ENCODE measurements around the gene HCLS1.

Gene HCLS1

GRCh38 chr3:121665488-121665887 lies 4.8 kb upstream of the HCLS1 start:
- no peak for DNase-seq
- H3K4me2 ChIP-seq (ENCODE audit: insufficient read depth, low read length), result no peak overlapping the region
- H3K4me1 ChIP-seq (ENCODE audit: insufficient read depth, low read length), result peaks cover 12% of the 10 kb centered on the region
- TF ChIP-seq EZH2 (IDR thresholded peaks at IDR 0.05; ENCODE audit: borderline replicate concordance, low read depth, low read length, severe bottlenecking), result no peak
- no peak for TF ChIP-seq CTCF (IDR thresholded peaks at IDR 0.05; ENCODE audit: borderline replicate concordance, extremely low read depth, low read length, poor library complexity, severe bottlenecking)
- peaks cover 59% of the 10 kb centered on the region for H3K36me3 ChIP-seq (ENCODE audit: insufficient read depth, low read length)
- peaks cover 2% of the 10 kb centered on the region for H3K79me2 ChIP-seq (ENCODE audit: insufficient read depth, low read length)
- H3K9me3 ChIP-seq (ENCODE audit: insufficient read depth, low read length, severe bottlenecking), result no peaks in the 10 kb centered on the region
- H3K27ac ChIP-seq (ENCODE audit: low read length), result no peak overlapping the region
- no peak overlapping the region for H2AFZ ChIP-seq (ENCODE audit: low read depth, low read length)
- no peak overlapping the region for H3K9ac ChIP-seq (ENCODE audit: low read depth, low read length)
- no peak for ATAC-seq (ENCODE audit: insufficient read depth, low read depth)
- H4K20me1 ChIP-seq (ENCODE audit: insufficient read depth, low read length), result no peaks in the 10 kb centered on the region
- H3K27me3 ChIP-seq (ENCODE audit: insufficient read depth, low read length, poor library complexity), result no peaks in the 10 kb centered on the region
- H3K4me3 ChIP-seq (ENCODE audit: low read depth in 1 of 2, low read length in 2 of 2), result no peak overlapping the region

- peaks cover 31% of the 10 kb centered on the region for H3K4me1 ChIP-seq (ENCODE audit: insufficient read depth, low read length)
- DNase-seq (no peak), ATAC-seq (ENCODE audit: insufficient read depth, low read depth) (no peak)
- H4K20me1 ChIP-seq (ENCODE audit: insufficient read depth, low read length), result no peaks in the 10 kb centered on the region
- peaks cover 24% of the 10 kb centered on the region for H3K79me2 ChIP-seq (ENCODE audit: insufficient read depth, low read length)
- H3K4me3 ChIP-seq (ENCODE audit: low read depth in 1 of 2, low read length in 2 of 2), result no peak overlapping the region
- H3K9ac ChIP-seq (ENCODE audit: low read depth, low read length), result no peak overlapping the region
- H2AFZ ChIP-seq (ENCODE audit: low read depth, low read length), result no peak overlapping the region
- TF ChIP-seq CTCF (IDR thresholded peaks at IDR 0.05; ENCODE audit: borderline replicate concordance, extremely low read depth, low read length, poor library complexity, severe bottlenecking) (no peak), EZH2 (IDR thresholded peaks at IDR 0.05; ENCODE audit: borderline replicate concordance, low read depth, low read length, severe bottlenecking) (no peak)
- H3K9me3 ChIP-seq (ENCODE audit: insufficient read depth, low read length, severe bottlenecking), result no peaks in the 10 kb centered on the region
- H3K36me3 ChIP-seq (ENCODE audit: insufficient read depth, low read length), result peaks cover 55% of the 10 kb centered on the region
- no peaks in the 10 kb centered on the region for H3K27me3 ChIP-seq (ENCODE audit: insufficient read depth, low read length, poor library complexity)
- no peak overlapping the region for H3K27ac ChIP-seq (ENCODE audit: low read length)
- no peak overlapping the region for H3K4me2 ChIP-seq (ENCODE audit: insufficient read depth, low read length)
Measured at GRCh38 chr3:121663171-121663847, 2.6 kb upstream of the HCLS1 start.

GRCh38 chr3:121662742-121663141 lies 2.0 kb upstream of the HCLS1 start:
- Histone ChIP-seq H3K27ac (ENCODE audit: low read length) (no peak overlapping the region), H2AFZ (ENCODE audit: low read depth, low read length) (no peak overlapping the region), H3K9me3 (ENCODE audit: insufficient read depth, low read length, severe bottlenecking) (no peaks in the 10 kb centered on the region), H3K4me2 (ENCODE audit: insufficient read depth, low read length) (no peak overlapping the region), H3K27me3 (ENCODE audit: insufficient read depth, low read length, poor library complexity) (no peaks in the 10 kb centered on the region), H4K20me1 (ENCODE audit: insufficient read depth, low read length) (no peaks in the 10 kb centered on the region), H3K4me1 (ENCODE audit: insufficient read depth, low read length) (peaks cover 37% of the 10 kb centered on the region), H3K79me2 (ENCODE audit: insufficient read depth, low read length) (peaks cover 30% of the 10 kb centered on the region), H3K9ac (ENCODE audit: low read depth, low read length) (no peak overlapping the region), H3K4me3 (ENCODE audit: low read depth in 1 of 2, low read length in 2 of 2) (no peak overlapping the region), H3K36me3 (ENCODE audit: insufficient read depth, low read length) (peaks cover 56% of the 10 kb centered on the region)
- ATAC-seq (ENCODE audit: insufficient read depth, low read depth) (no peak), DNase-seq (no peak)
- TF ChIP-seq EZH2 (IDR thresholded peaks at IDR 0.05; ENCODE audit: borderline replicate concordance, low read depth, low read length, severe bottlenecking), result no peak
- no peak for TF ChIP-seq CTCF (IDR thresholded peaks at IDR 0.05; ENCODE audit: borderline replicate concordance, extremely low read depth, low read length, poor library complexity, severe bottlenecking)
